Right ventricle myocardium superior (tissue), 1 donor: ENCODE measurements around the gene MCTP1. TPM values are rescaled to one million over a fixed set of nuclear protein-coding genes. Genes with fewer than 3 reads are reported as not detected.
A peak's percentile ranks its signal among the peaks of the same experiment; 100 is the strongest.

Experiments
- ATAC-seq: fragments of 200-7000 bp; cut with Tn5 transposase; one replicate; pipeline ENCODE4 v1.9.1; 2020; ENCODE audit warnings: mild to moderate bottlenecking; ENCODE audit not compliant: poor library complexity
- DNase-seq: peaks from one replicate; pipeline ENCODE4 v3.0.0-alpha.2; 2020
- intact Hi-C: fragments of 100-400 bp; cut with DNase I; formaldehyde crosslinking; loops from one replicate; pipeline ENCODE4 v1.11.2; 2022
- long read RNA-seq: library from polyadenylated mRNA; unstranded; transcript quantifications from one replicate; pipeline ENCODE4 v2.0.0, GENCODE V29; 2021
- total RNA-seq: library from RNA; stranded (reverse); fragmentation: NEBNext Ultra II Directional; extraction: Animal tissue kit (Norgen Biotek cat#: 25700); gene quantifications from one replicate; pipeline ENCODE4 v1.2.1, GENCODE V29; 2021
- donor health status: DM: no; HTN: yes; CAD: no; lungs with severe emphysema.

MCTP1 gene
- 7.1 TPM for total RNA-seq
- long read RNA-seq, partial matches to known transcripts, result 0 of 1 reads
- long read RNA-seq, other reads (novel, unspliced or antisense), result 1 of 1 reads

- ATAC-seq, result peak; percentile 71
- intact Hi-C loops, result no loop called here
- DNase-seq, result no peak
Measured at GRCh38 chr5:95284572-95285408, at the start of gene MCTP1. Gene MCTP1 (minus strand): TSS chr5:95285094.

- DNase-seq, result no peak
- ATAC-seq, result no peak
- intact Hi-C loops, result no loop called here
Measured at GRCh38 chr5:95332158-95332557, 47.3 kb upstream of the MCTP1 start.

- DNase-seq (no peak), ATAC-seq (no peak)
- intact Hi-C loops, result no loop called here
Measured at GRCh38 chr5:95331358-95331757, 46.5 kb upstream of the MCTP1 start.

- ATAC-seq (no peak), DNase-seq (no peak)
- intact Hi-C loops, result no loop called here
Measured at GRCh38 chr5:95327211-95327610, 42.3 kb upstream of the MCTP1 start.

- no peak for ATAC-seq
- intact Hi-C loops, result no loop called here
- DNase-seq, result no peak
Measured at GRCh38 chr5:95317687-95318086, 32.8 kb upstream of the MCTP1 start.

- DNase-seq (no peak), ATAC-seq (no peak)
- intact Hi-C loops, result no loop called here
Measured at GRCh38 chr5:95317085-95317484, 32.2 kb upstream of the MCTP1 start.

GRCh38 chr5:95304711-95305110, 19.8 kb upstream of the MCTP1 start:
- ATAC-seq (no peak), DNase-seq (no peak)
- intact Hi-C loops, result no loop called here

GRCh38 chr5:95298651-95299050, 13.8 kb upstream of the MCTP1 start:
- intact Hi-C loops, result no loop called here
- no peak for DNase-seq
- no peak for ATAC-seq

- no peak for ATAC-seq
- no peak for DNase-seq
Measured at GRCh38 chr5:95296291-95296690, 11.4 kb upstream of the MCTP1 start.

GRCh38 chr5:95285409-95285755, 488 bp upstream of the MCTP1 start:
- ATAC-seq (no peak), DNase-seq (no peak)
- intact Hi-C loops, result no loop called here

More at GRCh38 chr5:95296291-95296690, 11.4 kb upstream of the MCTP1 start:
- intact Hi-C loops, result no loop called here

GRCh38 chr5:95283761-95284571, 928 bp downstream of the MCTP1 start:
- peak; percentile 80 for ATAC-seq
- DNase-seq, result peak; percentile 44
- intact Hi-C loops, result no loop called here

GRCh38 chr5:95283022-95283615, 1.8 kb downstream of the MCTP1 start:
- DNase-seq (no peak), ATAC-seq (no peak)
- intact Hi-C loops, result no loop called here

- intact Hi-C loops, result no loop called here
- no peak for DNase-seq
- no peak for ATAC-seq
Measured at GRCh38 chr5:95281226-95281625, 3.7 kb downstream of the MCTP1 start.

GRCh38 chr5:95280401-95281095, 4.3 kb downstream of the MCTP1 start:
- DNase-seq, result no peak
- intact Hi-C loops, result no loop called here
- ATAC-seq, result no peak

- intact Hi-C loops, result no loop called here
- no peak for ATAC-seq
- no peak for DNase-seq
Measured at GRCh38 chr5:95274011-95274410, 10.9 kb downstream of the MCTP1 start.

- no peak for DNase-seq
- no peak for ATAC-seq
- intact Hi-C loops, result no loop called here
Measured at GRCh38 chr5:95272316-95272929, 12.5 kb downstream of the MCTP1 start.

GRCh38 chr5:95262933-95263660, 21.8 kb downstream of the MCTP1 start:
- ATAC-seq (peak; percentile 36), DNase-seq (no peak)
- intact Hi-C loops, result no loop called here
